ENCODE measurements around the gene GOLGA8A. TPM values are rescaled to one million over a fixed set of nuclear protein-coding genes. Genes with fewer than 3 reads are reported as not detected.
A peak's percentile ranks its signal among the peaks of the same experiment; 100 is the strongest.

Gene GOLGA8A
- total RNA-seq, 4 donors from 2014 or later: 22.3 to 64.6 (median 38.7) TPM

- ATAC-seq (ENCODE audit: low FRiP score): no peak
- no peak for TF ChIP-seq CTCF (IDR thresholded peaks at IDR 0.05)
- DNase-seq (ENCODE audit: low spot score): no peak
Observed at GRCh38 chr15:34461730-34462129, 24.1 kb upstream of the GOLGA8A start.

- ATAC-seq (ENCODE audit: low FRiP score): no peak
- DNase-seq (ENCODE audit: low spot score): no peak
- no peak for TF ChIP-seq CTCF (IDR thresholded peaks at IDR 0.05)
Observed at GRCh38 chr15:34460451-34460850, 22.8 kb upstream of the GOLGA8A start.

DNA sequence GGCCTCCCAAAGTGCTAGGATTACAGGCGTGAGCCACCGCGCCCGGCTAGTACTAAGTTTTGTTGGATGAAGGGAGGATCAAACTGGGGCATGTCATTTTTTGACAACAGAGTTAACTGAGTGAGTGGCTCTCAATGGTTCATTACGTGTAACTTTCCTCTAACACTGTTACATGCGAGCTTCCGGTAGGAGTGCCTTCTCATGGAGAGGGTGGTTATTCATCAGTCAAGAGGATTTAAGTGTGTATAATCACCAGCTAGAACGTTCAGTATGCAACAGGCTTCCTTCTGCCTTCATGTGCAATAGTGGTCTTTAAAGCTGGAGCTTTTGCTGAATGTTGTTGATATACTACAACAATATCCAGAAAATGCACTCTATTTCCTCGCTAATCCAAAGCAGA, 19.1 kb upstream of the GOLGA8A start:
- DNase-seq (ENCODE audit: low spot score) (no peak), ATAC-seq (ENCODE audit: low FRiP score) (no peak)
- no peak for TF ChIP-seq CTCF (IDR thresholded peaks at IDR 0.05)

GRCh38 chr15:34442891-34443290, 5.3 kb upstream of the GOLGA8A start:
- ATAC-seq (ENCODE audit: low FRiP score) (no peak), DNase-seq (ENCODE audit: low spot score) (no peak)
- no peak for TF ChIP-seq CTCF (IDR thresholded peaks at IDR 0.05)

DNA sequence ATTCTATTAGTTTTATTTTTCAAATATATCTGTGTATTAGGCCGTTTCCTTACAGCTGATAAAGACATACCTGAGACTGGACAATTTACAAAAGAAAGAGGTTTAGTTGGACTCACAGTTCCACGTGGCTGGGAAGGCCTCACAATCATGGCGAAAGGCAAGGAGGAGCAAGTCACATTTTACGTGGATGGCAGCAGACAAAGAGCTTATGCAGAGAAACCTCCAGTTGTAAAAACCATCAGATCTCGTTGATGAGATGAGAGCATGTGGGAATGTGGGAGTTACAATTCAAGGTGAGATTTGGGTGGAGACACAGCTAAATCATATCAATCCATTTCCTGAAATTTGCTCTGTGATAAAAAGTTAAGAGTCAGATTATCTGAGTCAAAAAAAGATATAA, 2.3 kb upstream of the GOLGA8A start:
- no peak for ATAC-seq (ENCODE audit: low FRiP score)
- no peak for TF ChIP-seq CTCF (IDR thresholded peaks at IDR 0.05)
- DNase-seq (ENCODE audit: low spot score): no peak

DNA sequence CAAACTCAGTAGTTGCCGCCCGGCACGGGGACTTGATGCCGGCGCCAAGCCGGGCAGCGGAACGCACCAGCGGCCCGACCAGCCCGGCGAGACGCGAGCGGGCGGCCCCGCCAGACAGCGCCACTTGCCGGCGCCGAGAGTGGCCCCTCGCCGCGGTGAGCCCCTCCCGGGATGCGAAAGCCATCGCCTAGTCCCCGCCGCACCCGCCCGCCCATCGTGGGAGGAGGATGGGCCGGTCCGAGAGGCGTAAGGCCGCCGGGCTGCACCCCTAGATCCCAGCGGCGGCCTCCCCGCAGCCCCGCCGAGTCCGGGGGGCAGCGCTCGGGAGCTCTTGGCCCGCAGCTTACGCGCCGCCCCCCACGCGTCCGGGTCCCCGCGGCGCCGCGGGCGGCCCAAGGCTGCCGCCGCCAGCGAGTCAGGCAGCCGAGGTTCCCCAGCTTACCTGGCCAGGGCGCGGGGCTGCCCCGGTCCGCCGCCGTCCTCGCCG, 609 bp downstream of the GOLGA8A start:
- no peak for DNase-seq (ENCODE audit: low spot score)
- TF ChIP-seq CTCF (IDR thresholded peaks at IDR 0.05): no peak

DNA sequence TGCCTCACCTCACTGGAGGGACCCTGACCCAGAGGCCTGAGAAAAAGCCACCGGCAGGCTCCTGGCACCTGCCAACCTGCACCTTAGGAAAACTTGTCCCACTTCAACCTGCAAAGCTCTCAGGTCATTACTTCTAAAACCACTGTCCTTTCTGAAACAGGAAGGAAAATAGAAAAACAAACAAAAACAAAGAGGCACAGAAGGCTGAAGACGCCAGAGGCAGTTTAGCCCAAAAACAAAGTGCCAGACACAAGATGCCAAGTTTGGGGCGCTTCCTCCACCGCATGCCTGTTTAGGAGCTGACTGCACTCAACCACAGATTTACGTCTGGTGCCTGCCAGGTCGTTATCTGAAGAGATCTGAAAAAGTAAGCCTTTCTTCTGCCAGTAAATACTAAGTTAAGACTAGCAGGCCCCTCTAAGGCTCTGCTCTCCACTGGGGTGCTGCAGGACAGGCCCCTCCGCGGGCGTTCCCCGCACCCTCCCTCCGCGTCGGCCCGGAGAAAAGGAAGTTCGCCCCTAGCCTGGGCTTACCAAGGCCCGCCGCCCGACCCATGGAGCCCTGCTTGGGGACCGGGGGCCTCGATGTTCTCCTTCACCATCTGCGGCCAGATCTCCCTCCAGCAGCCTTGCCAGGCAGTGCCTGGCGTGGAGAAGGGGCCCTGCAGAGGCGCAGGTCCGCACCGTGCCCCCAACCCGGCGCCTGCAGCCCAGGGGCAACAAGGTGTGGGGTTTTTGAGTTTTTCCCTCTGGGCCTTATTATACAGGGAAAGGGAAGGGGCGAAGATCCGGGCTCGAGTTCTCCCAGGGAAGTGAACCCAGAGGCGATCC, 1.3 kb downstream of the GOLGA8A start:
- DNase-seq (ENCODE audit: low spot score): no peak
- TF ChIP-seq CTCF (IDR thresholded peaks at IDR 0.05): no peak
- peak; percentile 30 for ATAC-seq (ENCODE audit: low FRiP score)

More for the DNA sequence above, 609 bp downstream of the GOLGA8A start:
- ATAC-seq (ENCODE audit: low FRiP score): peak; percentile 40
